Loucy (cell line): ENCODE results near the gene VSIG10L.

ENCODE experiments used
- H2AFZ ChIP-seq: fragments of 200-600 bp; sonication (generic); 2 replicates; pipeline ENCODE4 v1.6.0; 2016; ENCODE audit warnings: antibody characterized with exemption, mild to moderate bottlenecking, low read length, moderate library complexity
- H3F3A ChIP-seq: fragments of 200-600 bp; 2 replicates; pipeline ENCODE4 v1.6.0; 2016; ENCODE audit warnings: antibody characterized with exemption, low read depth, mild to moderate bottlenecking
- H3K27me3 ChIP-seq: fragments of 200-600 bp; sonication (generic); 2 replicates; pipeline ENCODE4 v1.6.1; 2014; ENCODE audit warnings: low read length, mild to moderate bottlenecking; ENCODE audit not compliant: insufficient read depth, poor library complexity, severe bottlenecking
- H3K36me3 ChIP-seq: fragments of 200-600 bp; sonication (generic); 2 replicates; pipeline ENCODE4 v1.6.1; 2016; ENCODE audit warnings: low read length; ENCODE audit not compliant: insufficient read depth
- H3K4me1 ChIP-seq: fragments of 200-600 bp; sonication (generic); 2 replicates; pipeline ENCODE4 v1.5.1; 2014; ENCODE audit warnings: low read length, mild to moderate bottlenecking; ENCODE audit not compliant: insufficient read depth, poor library complexity, severe bottlenecking
- H3K4me2 ChIP-seq: fragments of 200-600 bp; sonication (generic); 2 replicates; pipeline ENCODE4 v1.6.0; 2014; ENCODE audit warnings: antibody characterized with exemption, low read length, low read depth, mild to moderate bottlenecking; ENCODE audit not compliant: poor library complexity, severe bottlenecking
- H3K4me3 ChIP-seq: fragments of 200-600 bp; sonication (generic); 2 replicates; pipeline ENCODE4 v1.5.1; 2014; ENCODE audit warnings: low read length, mild to moderate bottlenecking, mixed read lengths; ENCODE audit not compliant: poor library complexity, severe bottlenecking
- H3K79me2 ChIP-seq: fragments of 200-600 bp; sonication (generic); 2 replicates; pipeline ENCODE4 v1.6.1; 2014; ENCODE audit warnings: low read length; ENCODE audit not compliant: insufficient read depth
- H3K9ac ChIP-seq: fragments of 200-600 bp; sonication (generic); 2 replicates; pipeline ENCODE4 v1.6.0; 2014; ENCODE audit warnings: mild to moderate bottlenecking, low read depth, low read length, moderate library complexity; ENCODE audit not compliant: poor library complexity, severe bottlenecking
- H3K9me2 ChIP-seq: fragments of 200-600 bp; sonication (generic); replicated peaks from 2 replicates; pipeline ENCODE4 v1.6.1; 2016; ENCODE audit warnings: low read depth, low read length, mixed read lengths
- H3K9me3 ChIP-seq: fragments of 200-600 bp; sonication (generic); 2 replicates; pipeline ENCODE4 v1.6.1; 2014; ENCODE audit warnings: mild to moderate bottlenecking, antibody characterized with exemption, low read length, low read depth; ENCODE audit not compliant: insufficient read depth
- H4K20me1 ChIP-seq: fragments of 200-600 bp; sonication (generic); 2 replicates; pipeline ENCODE4 v1.6.0; 2014; ENCODE audit warnings: antibody characterized with exemption, low read length, mild to moderate bottlenecking; ENCODE audit not compliant: insufficient read depth, poor library complexity, severe bottlenecking
- CTCF ChIP-seq: fragments of 200-600 bp; sonication (generic); conservative IDR thresholded peaks from 2 replicates; pipeline ENCODE4 v1.5.1; 2014; ENCODE audit warnings: mild to moderate bottlenecking, antibody characterized with exemption, low read length
- EZH2phosphoT487 ChIP-seq: fragments of 200-600 bp; IDR thresholded peaks from 2 replicates; pipeline ENCODE4 v1.6.1; 2018; ENCODE audit warnings: antibody characterized with exemption, mild to moderate bottlenecking, moderate library complexity, borderline replicate concordance

The VSIG10L gene

GRCh38 chr19:51372021-51372648 lies 30.2 kb upstream of the VSIG10L start:
- H3K36me3 ChIP-seq: no peaks in the 10 kb centered on the region
- peaks cover 70% of the 10 kb centered on the region for H3K4me1 ChIP-seq
- peaks cover 41% of the 10 kb centered on the region for H3K79me2 ChIP-seq
- H3K4me2 ChIP-seq: peak overlapping the region; percentile 97
- no peaks in the 10 kb centered on the region for H3K9me2 ChIP-seq
- H3F3A ChIP-seq: peaks cover 12% of the 10 kb centered on the region
- H3K4me3 ChIP-seq: peak overlapping the region; percentile 78
- no peaks in the 10 kb centered on the region for H4K20me1 ChIP-seq
- no peaks in the 10 kb centered on the region for H3K27me3 ChIP-seq
- no peaks in the 10 kb centered on the region for H3K9me3 ChIP-seq
- no peak for TF ChIP-seq CTCF
- no peak for TF ChIP-seq EZH2phosphoT487
- peak overlapping the region; percentile 96 for H3K9ac ChIP-seq
- no peak overlapping the region for H2AFZ ChIP-seq

GRCh38 chr19:51371186-51371690 lies 29.3 kb upstream of the VSIG10L start:
- Histone ChIP-seq H3K9ac (peak overlapping the region; percentile 96), H3K9me2 (no peaks in the 10 kb centered on the region), H3K9me3 (no peaks in the 10 kb centered on the region), H3K4me1 (peaks cover 65% of the 10 kb centered on the region), H2AFZ (no peak overlapping the region), H3K36me3 (no peaks in the 10 kb centered on the region), H4K20me1 (no peaks in the 10 kb centered on the region), H3K4me2 (peak overlapping the region; percentile 97), H3F3A (peaks cover 12% of the 10 kb centered on the region), H3K27me3 (no peaks in the 10 kb centered on the region), H3K4me3 (peak overlapping the region; percentile 78), H3K79me2 (peaks cover 48% of the 10 kb centered on the region)
- TF ChIP-seq CTCF (no peak), EZH2phosphoT487 (no peak)

- Histone ChIP-seq H3K27me3 (no peaks in the 10 kb centered on the region), H3K36me3 (no peaks in the 10 kb centered on the region), H3K4me2 (peak overlapping the region; percentile 97), H3K4me1 (peaks cover 63% of the 10 kb centered on the region), H2AFZ (no peak overlapping the region), H3K9me3 (no peaks in the 10 kb centered on the region), H3F3A (peaks cover 12% of the 10 kb centered on the region), H3K79me2 (peaks cover 57% of the 10 kb centered on the region), H3K4me3 (peak overlapping the region; percentile 78), H3K9ac (peak overlapping the region; percentile 96), H4K20me1 (no peaks in the 10 kb centered on the region), H3K9me2 (no peaks in the 10 kb centered on the region)
- no peak for TF ChIP-seq EZH2phosphoT487
- no peak for TF ChIP-seq CTCF
These were observed 28.3 kb upstream of the VSIG10L start for GRCh38 chr19:51370230-51370629.
